ENCODE results near the gene ALKBH8. TPM values are rescaled to one million over a fixed set of nuclear protein-coding genes. Genes with fewer than 3 reads are reported as not detected.
"Not testable (repeated sequence)": the region's sequence is repeated elsewhere in the genome, so short reads cannot be mapped to it uniquely, and the experiment has no call there.

ALKBH8 gene
- total RNA-seq, 1 donor from 2014 or later: 12.4 TPM

DNA sequence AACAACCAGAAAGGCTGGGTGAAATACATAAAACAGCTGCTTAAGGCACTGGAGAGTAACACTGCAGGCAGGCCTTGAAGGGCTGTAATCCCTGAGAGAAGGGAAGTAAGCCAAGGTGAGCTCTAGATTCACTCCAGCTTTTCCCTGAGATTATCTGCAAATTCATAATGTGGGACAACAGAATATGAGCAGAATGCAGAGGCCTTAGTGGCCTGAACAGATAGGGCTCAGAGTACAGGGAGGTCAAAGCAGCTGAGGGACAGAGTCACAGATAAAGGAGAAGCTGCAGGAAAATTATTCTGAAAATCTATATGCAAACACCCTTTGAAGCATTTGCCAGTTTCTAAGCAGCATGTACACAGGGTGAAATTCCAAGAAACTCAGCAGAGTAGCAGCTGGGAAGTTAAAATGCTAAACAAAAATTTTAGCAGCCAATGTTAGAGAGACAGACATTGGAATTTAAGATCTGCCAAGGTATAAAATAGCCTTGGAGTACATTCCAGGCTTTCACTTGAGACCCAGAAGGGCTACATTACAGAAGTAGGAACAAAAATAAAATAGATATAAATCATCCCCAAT, 59.8 kb downstream of the ALKBH8 start:
- H3K27me3 ChIP-seq (ENCODE audit: control insufficient read depth, insufficient read depth, low read length): no peaks in the 10 kb centered on the region
- H3K36me3 ChIP-seq (ENCODE audit: control insufficient read depth, insufficient read depth, low read length): peaks cover 3% of the 10 kb centered on the region
- H3K4me3 ChIP-seq (ENCODE audit: low read depth, low read length): no peak overlapping the region
- FAIRE-seq (no peak), DNase-seq (ENCODE audit: low read depth) (no peak)
- TF ChIP-seq, protein P1, sequence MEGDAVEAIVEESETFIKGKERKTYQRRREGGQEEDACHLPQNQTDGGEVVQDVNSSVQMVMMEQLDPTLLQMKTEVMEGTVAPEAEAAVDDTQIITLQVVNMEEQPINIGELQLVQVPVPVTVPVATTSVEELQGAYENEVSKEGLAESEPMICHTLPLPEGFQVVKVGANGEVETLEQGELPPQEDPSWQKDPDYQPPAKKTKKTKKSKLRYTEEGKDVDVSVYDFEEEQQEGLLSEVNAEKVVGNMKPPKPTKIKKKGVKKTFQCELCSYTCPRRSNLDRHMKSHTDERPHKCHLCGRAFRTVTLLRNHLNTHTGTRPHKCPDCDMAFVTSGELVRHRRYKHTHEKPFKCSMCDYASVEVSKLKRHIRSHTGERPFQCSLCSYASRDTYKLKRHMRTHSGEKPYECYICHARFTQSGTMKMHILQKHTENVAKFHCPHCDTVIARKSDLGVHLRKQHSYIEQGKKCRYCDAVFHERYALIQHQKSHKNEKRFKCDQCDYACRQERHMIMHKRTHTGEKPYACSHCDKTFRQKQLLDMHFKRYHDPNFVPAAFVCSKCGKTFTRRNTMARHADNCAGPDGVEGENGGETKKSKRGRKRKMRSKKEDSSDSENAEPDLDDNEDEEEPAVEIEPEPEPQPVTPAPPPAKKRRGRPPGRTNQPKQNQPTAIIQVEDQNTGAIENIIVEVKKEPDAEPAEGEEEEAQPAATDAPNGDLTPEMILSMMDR (IDR thresholded peaks at IDR 0.05; ENCODE audit: insufficient read depth, low read length, severe bottlenecking): no peak

DNA sequence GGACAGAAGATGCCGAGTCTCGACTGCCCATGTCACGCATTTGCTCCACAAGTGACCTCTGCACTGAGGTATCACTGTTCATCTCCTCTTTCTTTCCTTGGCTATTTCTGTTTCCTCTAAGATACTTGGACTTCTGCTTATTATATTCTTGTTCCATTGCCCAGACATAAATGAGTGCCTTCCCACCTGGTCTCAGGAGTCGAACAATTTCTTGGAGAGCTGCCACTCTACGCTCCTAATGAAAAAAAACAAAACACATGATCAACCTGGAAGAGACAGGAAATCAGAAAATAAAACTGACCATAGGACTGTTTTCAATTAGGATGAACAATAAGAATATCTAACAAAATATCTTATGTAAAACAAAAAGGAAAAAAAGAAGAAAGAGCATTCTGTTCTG, 60.6 kb downstream of the ALKBH8 start:
- H3K4me3 ChIP-seq (ENCODE audit: low read depth, low read length): no peak overlapping the region
- no peaks in the 10 kb centered on the region for H3K27me3 ChIP-seq (ENCODE audit: control insufficient read depth, insufficient read depth, low read length)
- DNase-seq (ENCODE audit: low read depth) (no peak), FAIRE-seq (no peak)
- H3K36me3 ChIP-seq (ENCODE audit: control insufficient read depth, insufficient read depth, low read length): peaks cover 3% of the 10 kb centered on the region
- TF ChIP-seq, protein P1 (IDR thresholded peaks at IDR 0.05; ENCODE audit: insufficient read depth, low read length, severe bottlenecking): no peak

DNA sequence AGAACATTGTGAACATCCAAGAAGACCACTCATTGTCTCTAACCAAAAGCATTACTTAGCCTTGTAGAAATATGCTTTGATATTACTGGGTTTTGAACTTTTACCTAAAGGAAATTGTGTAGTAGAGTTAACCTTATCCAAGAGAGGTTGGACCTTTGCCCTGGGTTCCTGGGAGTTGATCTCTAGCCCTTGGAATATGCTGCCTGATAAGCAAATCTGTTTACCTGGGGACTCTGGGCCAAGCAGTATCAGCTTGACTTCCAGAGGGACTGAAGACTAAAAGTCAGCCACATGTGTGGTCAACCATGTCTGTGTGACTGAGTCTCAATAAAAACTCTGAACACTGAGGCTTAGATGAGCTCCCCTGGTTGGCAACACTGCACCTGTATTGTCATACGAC, 63.8 kb downstream of the ALKBH8 start:
- FAIRE-seq (no peak), DNase-seq (ENCODE audit: low read depth) (no peak)
- Histone ChIP-seq H3K36me3 (ENCODE audit: control insufficient read depth, insufficient read depth, low read length) (peaks cover 3% of the 10 kb centered on the region), H3K4me3 (ENCODE audit: low read depth, low read length) (no peak overlapping the region), H3K27me3 (ENCODE audit: control insufficient read depth, insufficient read depth, low read length) (no peaks in the 10 kb centered on the region)
- TF ChIP-seq, protein P1 (IDR thresholded peaks at IDR 0.05; ENCODE audit: insufficient read depth, low read length, severe bottlenecking): no peak

DNA sequence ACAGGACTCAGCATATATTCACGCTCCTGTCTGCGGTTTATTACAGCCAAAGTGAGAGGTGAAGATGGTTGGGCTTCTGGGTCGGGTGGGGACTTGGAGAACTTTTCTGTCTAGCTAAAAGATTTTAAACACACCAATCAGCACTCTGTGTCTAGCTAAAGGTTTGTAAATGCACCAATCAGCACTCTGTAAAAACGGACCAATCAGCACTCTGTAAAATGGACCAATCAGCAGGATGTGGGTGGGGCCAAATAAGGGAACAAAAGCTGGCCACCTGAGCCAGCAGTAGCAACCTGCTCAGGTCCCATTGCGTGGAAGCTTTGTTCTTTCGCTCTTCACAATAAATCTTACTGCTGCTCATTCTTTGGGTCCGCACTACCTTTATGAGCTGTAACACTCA, 68.2 kb downstream of the ALKBH8 start:
- not testable (repeated sequence) for H3K27me3 ChIP-seq (ENCODE audit: control insufficient read depth, insufficient read depth, low read length); H3K4me3 ChIP-seq (ENCODE audit: low read depth, low read length); DNase-seq (ENCODE audit: low read depth); FAIRE-seq; H3K36me3 ChIP-seq (ENCODE audit: control insufficient read depth, insufficient read depth, low read length)

DNA sequence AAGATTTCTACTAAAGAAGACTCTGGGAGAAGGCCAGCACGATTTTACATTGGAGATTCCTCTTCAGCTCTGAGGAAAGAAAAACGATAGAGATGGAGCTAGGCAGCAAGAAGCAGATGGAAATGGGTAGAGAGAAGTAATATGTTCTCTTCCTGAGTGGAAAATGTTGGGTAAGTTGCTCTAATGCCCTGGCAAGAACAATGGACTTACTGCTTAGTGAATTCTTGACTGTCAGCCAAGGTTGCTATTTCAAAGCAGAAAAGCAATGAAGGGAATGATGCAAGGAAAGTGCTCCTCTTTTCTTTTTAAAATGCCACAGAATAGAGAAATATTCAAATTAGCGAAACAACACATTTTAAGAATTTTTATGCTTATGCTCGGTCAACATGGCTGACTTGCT, 69.5 kb downstream of the ALKBH8 start:
- Histone ChIP-seq H3K27me3 (ENCODE audit: control insufficient read depth, insufficient read depth, low read length) (no peaks in the 10 kb centered on the region), H3K4me3 (ENCODE audit: low read depth, low read length) (no peak overlapping the region), H3K36me3 (ENCODE audit: control insufficient read depth, insufficient read depth, low read length) (no peaks in the 10 kb centered on the region)
- FAIRE-seq (no peak), DNase-seq (ENCODE audit: low read depth) (peak; percentile 22)
- TF ChIP-seq, protein P1 (IDR thresholded peaks at IDR 0.05; ENCODE audit: insufficient read depth, low read length, severe bottlenecking): no peak

DNA sequence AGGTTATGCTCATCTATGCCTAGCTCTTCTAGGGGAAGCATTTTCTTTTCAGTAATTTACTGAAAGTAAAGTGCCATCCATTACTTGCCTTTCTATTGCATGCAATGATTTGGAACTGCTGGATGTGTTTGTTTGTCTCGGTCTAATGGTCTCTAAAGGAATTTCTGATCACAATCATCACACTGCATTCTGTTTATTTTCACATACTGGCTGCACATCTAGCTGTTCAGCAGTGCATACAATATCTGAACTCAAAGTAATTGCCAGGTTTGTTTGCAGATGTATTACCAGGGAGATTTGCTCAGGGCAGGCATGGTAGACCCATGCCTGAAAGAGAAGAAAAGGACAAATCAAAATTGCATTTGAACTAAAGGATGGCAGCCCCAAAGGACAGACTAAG, 71.5 kb downstream of the ALKBH8 start:
- Histone ChIP-seq H3K4me3 (ENCODE audit: low read depth, low read length) (no peak overlapping the region), H3K36me3 (ENCODE audit: control insufficient read depth, insufficient read depth, low read length) (no peaks in the 10 kb centered on the region), H3K27me3 (ENCODE audit: control insufficient read depth, insufficient read depth, low read length) (no peaks in the 10 kb centered on the region)
- FAIRE-seq (no peak), DNase-seq (ENCODE audit: low read depth) (no peak)
- TF ChIP-seq, protein P1 (IDR thresholded peaks at IDR 0.05; ENCODE audit: insufficient read depth, low read length, severe bottlenecking): no peak
